HG02798 (cell line): ENCODE results near the gene ZNF440.
"Not testable (repeated sequence)": the region's sequence is repeated elsewhere in the genome, so short reads cannot be mapped to it uniquely, and the experiment has no call there.

Experiments used
- ATAC-seq: cut with Tn5 transposase; IDR thresholded peaks from one replicate; pipeline ENCODE4 v1.9.1; 2021; ENCODE audit warnings: mild to moderate bottlenecking; ENCODE audit not compliant: unreplicated experiment, poor library complexity

The ZNF440 gene

GRCh38 chr19:11821474-11822109, 7.5 kb downstream of the ZNF440 start:
- ATAC-seq, result no peak

- not testable (repeated sequence) for ATAC-seq
These were observed 15.1 kb downstream of the ZNF440 start for GRCh38 chr19:11828957-11829876.

GRCh38 chr19:11832253-11832912, 18.3 kb downstream of the ZNF440 start:
- ATAC-seq, result no peak

DNA sequence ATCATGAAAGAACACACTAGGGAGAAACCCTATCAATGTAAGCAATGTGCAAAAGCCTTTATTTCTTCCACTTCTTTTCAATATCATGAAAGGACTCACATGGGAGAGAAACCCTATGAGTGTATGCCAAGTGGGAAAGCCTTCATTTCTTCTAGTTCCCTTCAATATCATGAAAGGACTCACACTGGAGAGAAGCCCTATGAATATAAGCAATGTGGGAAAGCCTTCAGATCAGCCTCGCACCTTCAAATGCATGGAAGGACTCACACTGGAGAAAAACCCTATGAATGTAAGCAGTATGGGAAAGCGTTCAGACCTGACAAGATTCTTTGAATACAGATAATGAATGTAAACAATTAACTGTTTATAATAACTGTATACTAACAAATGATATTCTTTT, 19.5 kb downstream of the ZNF440 start:
- ATAC-seq, result no peak

DNA sequence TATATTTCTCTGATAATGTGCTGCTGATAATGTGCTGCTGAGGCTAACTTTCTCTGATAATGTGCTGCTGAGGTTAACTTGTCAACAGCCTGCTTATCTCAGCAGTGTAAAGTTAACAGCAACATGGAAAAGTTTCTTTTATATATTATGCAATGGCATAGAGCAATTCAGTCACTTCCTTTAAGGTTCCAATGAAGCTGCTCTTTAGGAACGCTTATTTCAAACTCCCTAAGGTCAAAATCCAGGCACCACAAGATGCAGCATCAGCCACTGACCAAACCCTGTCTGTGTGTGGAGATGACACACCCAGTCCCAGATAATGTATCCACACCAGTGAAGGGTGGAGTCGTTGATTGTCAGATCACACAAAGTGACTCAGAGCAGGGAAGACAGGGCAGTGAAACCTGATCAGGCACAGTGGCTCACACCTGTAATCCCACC, 21.6 kb downstream of the ZNF440 start:
- not testable (repeated sequence) for ATAC-seq

DNA sequence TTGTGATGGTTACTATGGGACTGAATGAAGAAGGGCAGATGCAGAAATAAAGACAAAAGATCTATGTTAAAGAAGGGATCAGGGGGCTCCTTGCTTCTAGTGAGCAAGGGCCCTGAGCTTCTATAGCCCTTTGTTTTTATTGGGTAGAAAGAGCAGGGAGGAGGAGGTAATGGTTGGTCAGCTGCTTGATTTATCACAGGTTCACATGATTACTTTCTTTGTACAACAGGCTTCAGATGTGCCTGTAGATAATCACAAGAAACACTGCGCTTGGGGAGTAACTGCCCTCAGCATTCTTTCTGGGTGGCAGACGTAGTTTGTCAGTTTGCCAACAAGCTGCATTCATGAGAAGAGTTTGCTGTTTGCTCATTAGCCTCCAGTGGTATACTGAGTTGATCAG, 29.6 kb downstream of the ZNF440 start:
- no peak for ATAC-seq

- ATAC-seq, result not testable (repeated sequence)
These were observed 33.5 kb downstream of the ZNF440 start for GRCh38 chr19:11847615-11848014.

GRCh38 chr19:11848200-11848593, 34.1 kb downstream of the ZNF440 start:
- ATAC-seq, result no peak

GRCh38 chr19:11848594-11849469, 34.8 kb downstream of the ZNF440 start, which contains the start of gene ZNF439:
Gene ZNF439 (plus strand): TSS chr19:11848726. CDS start chr19:11848868, 142 bp downstream.
- ATAC-seq, result peak; percentile 86

DNA sequence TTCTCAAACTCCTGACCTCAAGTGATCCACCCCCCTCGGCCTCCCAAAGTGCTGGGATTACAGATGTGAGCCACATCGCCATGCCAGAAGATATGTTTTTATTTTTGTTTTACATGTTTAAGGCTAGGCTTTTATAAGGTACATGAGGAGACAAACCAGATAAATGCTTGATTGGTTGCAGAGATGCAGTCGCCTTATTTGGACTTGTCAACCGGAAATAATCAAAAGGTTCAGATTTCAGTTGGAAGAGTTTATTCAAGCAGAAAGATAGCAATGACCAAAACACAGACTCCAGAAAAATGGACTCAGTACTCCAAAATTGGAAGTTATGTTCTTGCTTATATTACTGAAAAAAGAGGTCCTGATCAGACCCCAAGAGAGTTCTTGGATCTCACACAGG, 36.2 kb downstream of the ZNF440 start:
- not testable (repeated sequence) for ATAC-seq

GRCh38 chr19:11853358-11853757, 39.3 kb downstream of the ZNF440 start:
- no peak for ATAC-seq

GRCh38 chr19:11856596-11857250, 42.6 kb downstream of the ZNF440 start:
- ATAC-seq, result no peak

DNA sequence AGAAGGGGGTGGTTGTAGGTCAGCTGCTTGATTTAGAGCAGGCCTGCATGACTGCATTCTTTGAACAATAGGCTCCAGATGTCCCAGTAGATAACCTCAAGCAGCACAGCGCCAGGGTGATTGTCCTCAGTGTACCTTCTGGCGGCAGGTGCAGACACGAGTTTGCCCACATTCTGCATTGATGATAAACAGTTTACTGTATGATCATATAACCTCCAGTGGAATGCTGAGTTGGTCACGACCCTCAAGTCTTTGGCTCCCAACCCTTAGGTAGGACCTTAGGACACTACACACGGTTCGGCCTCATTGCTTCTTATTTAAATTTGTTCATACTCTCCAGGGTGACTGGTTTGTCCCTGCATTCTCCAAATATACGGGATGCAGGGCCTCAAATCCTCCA, 46.6 kb downstream of the ZNF440 start:
- no peak for ATAC-seq

GRCh38 chr19:11861301-11861700, 47.2 kb downstream of the ZNF440 start:
- ATAC-seq, result no peak

GRCh38 chr19:11867766-11868165, 53.7 kb downstream of the ZNF440 start:
- not testable (repeated sequence) for ATAC-seq

GRCh38 chr19:11868188-11868587, 54.1 kb downstream of the ZNF440 start:
- no peak for ATAC-seq

DNA sequence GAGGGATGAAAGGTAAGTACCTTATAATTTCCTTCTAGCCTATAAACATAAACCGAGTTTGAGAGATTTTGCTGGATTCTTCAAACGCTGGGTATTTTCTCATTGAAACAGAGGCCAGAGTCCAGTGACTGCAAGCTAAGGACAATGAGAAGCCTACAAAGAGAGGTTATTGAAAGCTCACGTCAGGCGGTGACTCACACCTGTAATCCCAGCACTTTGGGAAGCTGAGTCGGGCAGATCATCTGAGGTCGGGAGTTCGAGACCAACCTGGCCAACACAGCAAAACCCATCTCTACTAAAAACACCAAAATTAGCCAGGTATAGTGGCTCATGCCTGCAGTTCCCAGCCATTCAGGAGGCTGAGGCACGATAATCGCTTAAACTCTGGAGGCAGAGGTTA, 58.6 kb downstream of the ZNF440 start:
- no peak for ATAC-seq

GRCh38 chr19:11873762-11874161, 59.7 kb downstream of the ZNF440 start:
- ATAC-seq, result no peak

DNA sequence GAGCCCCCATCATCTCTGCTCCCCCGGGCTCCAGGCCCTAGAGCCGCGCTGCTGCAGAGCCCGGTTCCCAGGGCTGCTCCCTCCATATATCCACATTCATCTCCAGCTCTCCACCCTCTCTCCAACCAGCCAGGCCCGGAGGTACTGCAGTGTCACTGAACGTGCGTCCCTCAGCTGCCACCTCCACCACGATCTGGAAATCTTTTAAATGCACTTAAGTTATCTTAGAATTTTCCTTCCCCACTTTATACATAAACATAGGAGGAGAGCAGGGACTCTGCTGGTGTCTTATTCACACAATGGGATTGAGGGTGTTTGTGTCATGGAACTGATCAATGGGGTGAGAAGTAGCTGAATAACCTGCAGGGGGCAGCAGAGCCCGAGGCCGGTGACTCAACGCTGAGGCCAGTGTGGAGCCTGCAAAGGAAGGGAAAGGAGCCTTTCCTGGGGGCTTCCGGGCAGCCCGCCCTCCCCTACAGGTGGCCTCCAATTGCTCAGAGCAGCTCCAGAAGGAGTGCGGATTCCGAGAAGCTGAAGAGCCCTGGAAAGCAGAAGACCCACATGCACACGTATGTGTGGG, 65.7 kb downstream of the ZNF440 start:
- not testable (repeated sequence) for ATAC-seq
